Left lung (tissue), 10 donors: Measurements from ENCODE around the gene NKX2-3. TPM values are rescaled to one million over a fixed set of nuclear protein-coding genes. Genes with fewer than 3 reads are reported as not detected.

ENCODE experiments used
- ATAC-seq: fragments of 200-7000 bp; cut with Tn5 transposase; one replicate; pipeline ENCODE4 v1.9.1; 2020; ENCODE audit warnings: moderate library complexity
- DNase-seq, 4 donors: peaks; one replicate each; pipeline ENCODE4 v3.0.0-alpha.2; 2013 to 2020
- H3K27ac ChIP-seq, 2 donors: fragments of 200-600 bp; sonication (generic) in 1 of 2; one replicate each; pipeline versions ENCODE4 v1.5.0 to v1.8.0; 2020 to 2021
- H3K27me3 ChIP-seq, 2 donors: fragments of 200-600 bp; sonication (generic) in 1 of 2; one replicate each; pipeline versions ENCODE4 v1.5.0 to v1.8.0; 2020 to 2021
- H3K36me3 ChIP-seq, 2 donors: fragments of 200-600 bp; sonication (generic) in 1 of 2; one replicate each; pipeline versions ENCODE4 v1.5.0 to v1.8.0; 2020 to 2021
- H3K4me1 ChIP-seq, 2 donors: fragments of 200-600 bp; one replicate each; pipeline ENCODE4 v1.8.0; 2021
- H3K4me3 ChIP-seq, 2 donors: fragments of 200-600 bp; sonication (generic) in 1 of 2; one replicate each; pipeline versions ENCODE4 v1.5.0 to v1.8.0; 2020 to 2021; ENCODE audit warnings: mild to moderate bottlenecking in 1 of 2
- H3K9me3 ChIP-seq, 2 donors: fragments of 200-600 bp; sonication (generic) in 1 of 2; one replicate each; pipeline versions ENCODE4 v1.5.0 to v1.8.0; 2020 to 2021
- CTCF ChIP-seq, 2 donors: fragments of 200-600 bp; sonication (generic) in 1 of 2; IDR thresholded peaks; one replicate each; pipeline versions ENCODE4 v1.5.0 to v1.8.0; 2021; ENCODE audit warnings: antibody characterized with exemption in 2 of 2
- intact Hi-C, 2 donors: fragments of 100-400 bp; cut with DNase I; formaldehyde crosslinking; loops; one replicate each; pipeline versions ENCODE4 v1.11.2 to v1.14.2; 2022
- polyA plus RNA-seq, 6 donors: library from polyadenylated mRNA; unstranded; fragments of 120-200 nt; gene quantifications; one replicate each; pipeline ENCODE4 v1.2.1, GENCODE V29; 2013; ENCODE audit not compliant: insufficient read length in 6 of 6
- total RNA-seq, 2 donors: library from RNA; stranded (reverse); fragmentation: NEBNext Ultra II Directional; extraction: Animal tissue kit (Norgen Biotek cat#: 25700); gene quantifications; one replicate each; pipeline ENCODE4 v1.2.1, GENCODE V29; 2021
- donor health status: DM: no; HTN: yes; CAD: no.
- donor health status: DM: no; HTN: no; CAD: no.

The NKX2-3 gene
- total and polyA plus RNA-seq, 8 donors: not detected

GRCh38 chr10:99562631-99563030 lies 29.9 kb downstream of the NKX2-3 start:
- no peaks in the 10 kb centered on the region for H3K9me3 ChIP-seq
- no peak for DNase-seq
- H3K4me1 ChIP-seq: no peaks in the 10 kb centered on the region
- peaks cover 0 to 20% of the 10 kb centered on the region in 2 donors for H3K27me3 ChIP-seq
- no peak for TF ChIP-seq CTCF (IDR thresholded peaks at IDR 0.05)
- H3K27ac ChIP-seq: no peak overlapping the region
- ATAC-seq: no peak
- H3K4me3 ChIP-seq: no peak overlapping the region
- H3K36me3 ChIP-seq: no peaks in the 10 kb centered on the region
- intact Hi-C loops: no loop called here

- no peak for TF ChIP-seq CTCF (IDR thresholded peaks at IDR 0.05)
- no peaks in the 10 kb centered on the region for H3K9me3 ChIP-seq
- H3K4me3 ChIP-seq: no peak overlapping the region
- no peak for DNase-seq
- H3K27me3 ChIP-seq: peaks cover 0 to 17% of the 10 kb centered on the region in 2 donors
- H3K27ac ChIP-seq: no peak overlapping the region
- H3K36me3 ChIP-seq: no peaks in the 10 kb centered on the region
- no peaks in the 10 kb centered on the region for H3K4me1 ChIP-seq
- intact Hi-C loops: no loop called here
- no peak for ATAC-seq
These were observed 31.6 kb downstream of the NKX2-3 start for GRCh38 chr10:99564361-99564760.

GRCh38 chr10:99565166-99565565 lies 32.4 kb downstream of the NKX2-3 start:
- no peak overlapping the region for H3K27ac ChIP-seq
- no peak for TF ChIP-seq CTCF (IDR thresholded peaks at IDR 0.05)
- intact Hi-C loops: no loop called here
- peaks cover 0 to 10% of the 10 kb centered on the region in 2 donors for H3K27me3 ChIP-seq
- no peaks in the 10 kb centered on the region for H3K36me3 ChIP-seq
- no peaks in the 10 kb centered on the region for H3K4me1 ChIP-seq
- no peaks in the 10 kb centered on the region for H3K9me3 ChIP-seq
- H3K4me3 ChIP-seq: no peak overlapping the region
- ATAC-seq (no peak), DNase-seq (no peak)

- DNase-seq (no peak), ATAC-seq (no peak)
- H3K9me3 ChIP-seq: no peaks in the 10 kb centered on the region
- no peak overlapping the region for H3K27ac ChIP-seq
- intact Hi-C loops: no loop called here
- H3K4me1 ChIP-seq: no peaks in the 10 kb centered on the region
- peaks cover 0 to 7% of the 10 kb centered on the region in 2 donors for H3K27me3 ChIP-seq
- no peak for TF ChIP-seq CTCF (IDR thresholded peaks at IDR 0.05)
- H3K4me3 ChIP-seq: no peak overlapping the region
- no peaks in the 10 kb centered on the region for H3K36me3 ChIP-seq
These were observed 36.7 kb downstream of the NKX2-3 start for GRCh38 chr10:99569253-99569939.

GRCh38 chr10:99569961-99570360 lies 37.2 kb downstream of the NKX2-3 start:
- no peaks in the 10 kb centered on the region for H3K9me3 ChIP-seq
- H3K4me1 ChIP-seq: no peaks in the 10 kb centered on the region
- intact Hi-C loops: no loop called here
- TF ChIP-seq CTCF (IDR thresholded peaks at IDR 0.05): no peak
- no peak overlapping the region for H3K4me3 ChIP-seq
- no peak for DNase-seq
- peaks cover 0 to 7% of the 10 kb centered on the region in 2 donors for H3K27me3 ChIP-seq
- no peaks in the 10 kb centered on the region for H3K36me3 ChIP-seq
- no peak overlapping the region for H3K27ac ChIP-seq
- no peak for ATAC-seq
